Activated CD4-positive, alpha-beta memory T cell treated with anti-CD3 and anti-CD28 coated beads for 36 hours (primary cell): Measurements from ENCODE around the gene MYOCOS. TPM values are rescaled to one million over a fixed set of nuclear protein-coding genes. Genes with fewer than 3 reads are reported as not detected.

Source experiments
- CTCF ChIA-PET: fragments of 350-600 bp; sonication (Branson Sonifier 250); formaldehyde crosslinking; loops from one replicate; lab custom pipeline; 2021; ENCODE audit warnings: antibody characterized with exemption, inconsistent platforms; lab: Charles Lee
- POLR2A ChIA-PET: fragments of 350-600 bp; sonication (Branson Sonifier 250); formaldehyde crosslinking; loops from one replicate; lab custom pipeline; 2021; ENCODE audit warnings: antibody characterized with exemption; lab: Charles Lee
- DNase-seq: peaks from one replicate; pipeline ENCODE4 v3.0.0-alpha.2; 2020
- H3K27ac Mint-ChIP-seq: one replicate; pipeline ENCODE4 v1.8.0; 2021; ENCODE audit warnings: mixed read lengths
- H3K27me3 Mint-ChIP-seq: one replicate; pipeline ENCODE4 v1.8.0; 2021; ENCODE audit warnings: mixed read lengths
- H3K36me3 Mint-ChIP-seq: one replicate; pipeline ENCODE4 v1.8.0; 2021; ENCODE audit warnings: mixed read lengths
- H3K4me1 Mint-ChIP-seq: one replicate; pipeline ENCODE4 v1.8.0; 2021; ENCODE audit warnings: low read depth, mixed read lengths
- H3K4me3 Mint-ChIP-seq: one replicate; pipeline ENCODE4 v1.8.0; 2021; ENCODE audit warnings: mild to moderate bottlenecking, mixed read lengths
- H3K9me3 Mint-ChIP-seq: one replicate; pipeline ENCODE4 v1.8.0; 2021; ENCODE audit warnings: mixed read lengths
- intact Hi-C: fragments of 100-400 bp; cut with micrococcal nuclease; formaldehyde crosslinking; loops from one replicate; pipeline ENCODE4 v1.15.1; 2023
- total RNA-seq, 2 experiments: library from RNA; stranded (reverse); gene quantifications; one replicate each; pipeline ENCODE4 v1.2.3, GENCODE V29; 2021

Gene MYOCOS
- total RNA-seq, 2 experiments from 2014 or later, result not detected

- H3K4me1 Mint-ChIP-seq, result no peaks in the 10 kb centered on the region
- ChIA-PET CTCF (interaction anchor here (1.2 kb wide), 1 partner anchor 19 kb away, joined by 3 read pairs; no protein-coding TSS in a partner anchor), POLR2A (no interaction called here)
- DNase-seq, result no peak
- no peaks in the 10 kb centered on the region for H3K27me3 Mint-ChIP-seq
- intact Hi-C loops, result no loop called here
- H3K4me3 Mint-ChIP-seq, result no peak overlapping the region
- no peaks in the 10 kb centered on the region for H3K9me3 Mint-ChIP-seq
- no peaks in the 10 kb centered on the region for H3K36me3 Mint-ChIP-seq
- H3K27ac Mint-ChIP-seq, result no peak overlapping the region
Observed at GRCh38 chr1:171664976-171665375, 42.9 kb downstream of the MYOCOS start.

GRCh38 chr1:171666114-171666769, 44.2 kb downstream of the MYOCOS start:
- Mint-ChIP-seq H3K27me3 (no peaks in the 10 kb centered on the region), H3K9me3 (no peaks in the 10 kb centered on the region), H3K36me3 (no peaks in the 10 kb centered on the region), H3K4me1 (no peaks in the 10 kb centered on the region), H3K27ac (no peak overlapping the region), H3K4me3 (no peak overlapping the region)
- ChIA-PET CTCF (interaction anchor here (0.7 to 1.2 kb wide), 2 partner anchors 20 to 22 kb away, joined by 3 read pairs; no protein-coding TSS in a partner anchor), POLR2A (no interaction called here)
- no peak for DNase-seq
- intact Hi-C loops, result no loop called here

GRCh38 chr1:171668372-171668771, 46.3 kb downstream of the MYOCOS start:
- intact Hi-C loops, result no loop called here
- no peak overlapping the region for H3K27ac Mint-ChIP-seq
- H3K36me3 Mint-ChIP-seq, result no peaks in the 10 kb centered on the region
- H3K4me1 Mint-ChIP-seq, result no peaks in the 10 kb centered on the region
- ChIA-PET CTCF (interaction anchor here (0.8 kb wide), 1 partner anchor 11 kb away, joined by 3 read pairs; no protein-coding TSS in a partner anchor), POLR2A (no interaction called here)
- DNase-seq, result no peak
- H3K27me3 Mint-ChIP-seq, result peaks cover 2% of the 10 kb centered on the region
- no peak overlapping the region for H3K4me3 Mint-ChIP-seq
- H3K9me3 Mint-ChIP-seq, result no peaks in the 10 kb centered on the region

DNA sequence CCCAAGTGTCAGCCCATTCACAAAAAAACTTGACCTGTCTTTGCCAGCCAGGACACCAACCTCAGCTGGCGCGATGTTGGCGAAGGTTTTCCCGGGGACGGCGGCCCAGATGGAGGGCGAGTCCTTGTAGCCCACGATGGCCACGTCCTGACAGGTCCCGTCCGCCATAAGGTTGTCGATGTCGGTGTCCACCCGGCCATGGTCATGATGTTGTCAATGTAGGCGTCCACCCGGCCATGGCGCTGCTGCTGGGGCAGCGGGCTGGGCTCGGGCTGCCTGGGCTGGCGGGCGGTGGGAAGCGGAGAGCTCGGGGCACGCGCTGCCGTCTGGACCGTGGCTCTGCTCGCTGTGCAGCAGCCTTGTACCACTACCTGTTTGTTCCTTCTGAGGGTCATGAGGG, 48.7 kb downstream of the MYOCOS start:
- POLR2A ChIA-PET, result no interaction called here
- CTCF ChIA-PET, result no interaction called here
- no peak overlapping the region for H3K27ac Mint-ChIP-seq
- intact Hi-C loops, result no loop called here
- no peaks in the 10 kb centered on the region for H3K9me3 Mint-ChIP-seq
- no peak for DNase-seq
- H3K4me3 Mint-ChIP-seq, result no peak overlapping the region
- H3K27me3 Mint-ChIP-seq, result peaks cover 2% of the 10 kb centered on the region
- no peaks in the 10 kb centered on the region for H3K4me1 Mint-ChIP-seq
- H3K36me3 Mint-ChIP-seq, result no peaks in the 10 kb centered on the region

DNA sequence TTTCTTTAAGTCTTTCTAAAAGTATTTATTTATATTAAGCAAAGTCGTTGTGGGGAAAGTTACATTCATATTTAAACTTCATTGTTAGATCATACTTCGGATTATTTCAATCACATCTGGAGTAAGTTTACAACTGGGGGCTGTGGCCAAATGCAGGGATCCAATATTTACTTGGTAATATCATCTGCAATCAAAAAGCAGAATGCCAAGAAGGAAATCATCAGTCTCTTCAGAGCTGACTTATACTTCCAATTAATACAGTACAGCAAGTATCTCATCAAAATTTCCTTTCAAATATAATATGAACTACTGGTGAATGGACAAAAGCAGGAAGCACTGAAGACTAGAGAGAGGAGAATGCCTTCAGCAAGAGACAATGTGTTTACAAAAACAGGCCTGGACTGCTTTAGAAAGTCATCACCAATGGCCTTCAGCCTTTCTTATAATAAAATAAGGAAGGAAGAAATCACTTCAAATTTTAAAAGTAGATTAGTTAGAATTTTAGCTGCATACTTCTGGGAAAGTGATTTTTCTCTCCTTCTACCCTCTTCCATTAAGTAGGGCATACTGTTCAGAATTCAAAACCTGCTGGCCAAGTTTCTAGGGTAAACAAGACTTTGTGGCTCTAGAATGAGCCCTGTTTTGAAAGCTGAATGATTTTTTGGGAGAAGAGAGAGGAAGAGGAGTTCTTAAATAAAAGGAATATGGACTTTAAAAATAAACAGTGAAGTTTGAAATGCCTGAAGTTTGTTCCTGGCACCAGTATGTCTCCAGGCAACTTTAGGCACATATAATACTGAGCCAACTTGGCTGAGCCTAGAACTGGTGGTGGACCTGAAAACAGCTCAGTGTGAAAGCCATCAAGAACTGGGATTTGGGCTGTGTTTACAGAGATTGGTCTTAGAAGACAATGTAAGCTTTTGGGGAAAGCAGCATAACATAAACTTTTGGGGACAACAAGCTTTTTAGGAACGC, 52.7 kb downstream of the MYOCOS start:
- no peak overlapping the region for H3K4me3 Mint-ChIP-seq
- ChIA-PET POLR2A (interaction anchor here (0.6 kb wide), 1 partner anchor 272 kb away, joined by 3 read pairs; no protein-coding TSS in a partner anchor), CTCF (interaction anchor here (0.9 to 1.5 kb wide), 3 partner anchors 19 to 307 kb away, joined by 3 to 4 read pairs (median 3); no protein-coding TSS in a partner anchor)
- H3K4me1 Mint-ChIP-seq, result no peaks in the 10 kb centered on the region
- intact Hi-C loops, result no loop called here
- no peak overlapping the region for H3K27ac Mint-ChIP-seq
- peaks cover 2% of the 10 kb centered on the region for H3K27me3 Mint-ChIP-seq
- DNase-seq, result no peak
- no peaks in the 10 kb centered on the region for H3K36me3 Mint-ChIP-seq
- no peaks in the 10 kb centered on the region for H3K9me3 Mint-ChIP-seq

Other genes starting within 250 kb of the MYOCOS start
- 100 to 1,000 TPM; 191 to 205 TPM for gene PRRC2C, start 136.7 kb upstream of the MYOCOS start, total RNA-seq
- gene MYOC, start 30.4 kb downstream of the MYOCOS start, total RNA-seq, result not detected
- gene VAMP4, start 119.8 kb downstream of the MYOCOS start, total RNA-seq, result 10 to 100 TPM; 13.2 to 14.2 TPM
- gene METTL13, start 159.4 kb downstream of the MYOCOS start, total RNA-seq, result 10 to 100 TPM; 45.6 to 49.8 TPM
- gene DNM3, start 219.3 kb downstream of the MYOCOS start, total RNA-seq, result 1 to 10 TPM in 1 of 2 experiments, under 1 TPM in 1; 0.93 to 1.2 TPM